AG10803 (cell line): ENCODE results near the gene ABCA5.

Experiments used
- DNase-seq: peaks from one replicate; pipeline ENCODE4 v3.0.0; 2010; ENCODE audit warnings: low read depth
- H3K4me3 ChIP-seq: 2 replicates; pipeline ENCODE4 v1.5.1; 2011; ENCODE audit warnings: mild to moderate bottlenecking, low read length, control low read depth
- TF ChIP-seq, protein P1 (sequence below): conservative IDR thresholded peaks from 2 replicates; pipeline ENCODE4 v1.5.1; 2011; ENCODE audit warnings: mild to moderate bottlenecking, low read length, control low read depth, inconsistent platforms

The ABCA5 gene

GRCh38 chr17:69239611-69240600 is 87.0 kb downstream of the ABCA5 start:
- no peak for DNase-seq
- no peak overlapping the region for H3K4me3 ChIP-seq
- TF ChIP-seq, protein P1, sequence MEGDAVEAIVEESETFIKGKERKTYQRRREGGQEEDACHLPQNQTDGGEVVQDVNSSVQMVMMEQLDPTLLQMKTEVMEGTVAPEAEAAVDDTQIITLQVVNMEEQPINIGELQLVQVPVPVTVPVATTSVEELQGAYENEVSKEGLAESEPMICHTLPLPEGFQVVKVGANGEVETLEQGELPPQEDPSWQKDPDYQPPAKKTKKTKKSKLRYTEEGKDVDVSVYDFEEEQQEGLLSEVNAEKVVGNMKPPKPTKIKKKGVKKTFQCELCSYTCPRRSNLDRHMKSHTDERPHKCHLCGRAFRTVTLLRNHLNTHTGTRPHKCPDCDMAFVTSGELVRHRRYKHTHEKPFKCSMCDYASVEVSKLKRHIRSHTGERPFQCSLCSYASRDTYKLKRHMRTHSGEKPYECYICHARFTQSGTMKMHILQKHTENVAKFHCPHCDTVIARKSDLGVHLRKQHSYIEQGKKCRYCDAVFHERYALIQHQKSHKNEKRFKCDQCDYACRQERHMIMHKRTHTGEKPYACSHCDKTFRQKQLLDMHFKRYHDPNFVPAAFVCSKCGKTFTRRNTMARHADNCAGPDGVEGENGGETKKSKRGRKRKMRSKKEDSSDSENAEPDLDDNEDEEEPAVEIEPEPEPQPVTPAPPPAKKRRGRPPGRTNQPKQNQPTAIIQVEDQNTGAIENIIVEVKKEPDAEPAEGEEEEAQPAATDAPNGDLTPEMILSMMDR: no peak

DNA sequence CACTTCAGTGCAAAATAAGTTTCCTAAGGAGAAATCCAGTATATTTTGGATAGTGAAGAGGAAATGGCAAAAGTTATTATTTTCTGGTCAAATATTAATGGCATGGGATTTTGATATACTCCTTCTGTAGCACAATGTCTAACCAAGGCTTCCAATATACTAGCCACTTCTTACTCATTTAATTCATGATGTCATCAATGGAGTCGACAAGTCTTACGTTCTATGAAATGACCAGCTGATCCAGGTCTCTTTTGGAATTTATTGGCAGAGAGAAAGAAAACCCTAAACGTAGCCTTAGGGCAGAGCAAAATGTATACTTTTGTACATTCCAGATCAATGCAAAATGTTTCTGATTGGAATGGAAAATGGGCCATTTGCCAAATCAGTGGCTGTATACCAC is 90.0 kb downstream of the ABCA5 start:
- no peak overlapping the region for H3K4me3 ChIP-seq
- DNase-seq: no peak
- TF ChIP-seq, protein P1: no peak

DNA sequence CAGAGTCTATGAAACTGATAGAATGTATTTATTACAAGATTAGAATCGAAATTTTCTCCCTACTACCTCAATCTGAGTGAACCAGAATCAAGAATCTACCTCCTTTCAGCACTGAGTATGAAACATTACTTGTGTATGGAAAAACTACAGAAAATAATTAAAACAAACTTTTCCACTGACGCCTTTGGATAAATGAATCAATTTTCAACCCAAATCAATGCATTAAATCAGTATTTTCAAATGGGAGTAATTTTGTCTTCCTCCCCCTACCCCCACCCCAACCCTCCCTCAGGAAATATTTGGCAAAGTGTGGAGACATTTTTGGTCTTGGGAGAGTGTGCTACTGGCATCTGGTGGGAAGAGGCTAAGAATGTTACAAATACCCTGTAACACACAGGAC is 90.5 kb downstream of the ABCA5 start:
- peak; percentile 29 for DNase-seq
- H3K4me3 ChIP-seq: no peak overlapping the region
- TF ChIP-seq, protein P1: no peak

DNA sequence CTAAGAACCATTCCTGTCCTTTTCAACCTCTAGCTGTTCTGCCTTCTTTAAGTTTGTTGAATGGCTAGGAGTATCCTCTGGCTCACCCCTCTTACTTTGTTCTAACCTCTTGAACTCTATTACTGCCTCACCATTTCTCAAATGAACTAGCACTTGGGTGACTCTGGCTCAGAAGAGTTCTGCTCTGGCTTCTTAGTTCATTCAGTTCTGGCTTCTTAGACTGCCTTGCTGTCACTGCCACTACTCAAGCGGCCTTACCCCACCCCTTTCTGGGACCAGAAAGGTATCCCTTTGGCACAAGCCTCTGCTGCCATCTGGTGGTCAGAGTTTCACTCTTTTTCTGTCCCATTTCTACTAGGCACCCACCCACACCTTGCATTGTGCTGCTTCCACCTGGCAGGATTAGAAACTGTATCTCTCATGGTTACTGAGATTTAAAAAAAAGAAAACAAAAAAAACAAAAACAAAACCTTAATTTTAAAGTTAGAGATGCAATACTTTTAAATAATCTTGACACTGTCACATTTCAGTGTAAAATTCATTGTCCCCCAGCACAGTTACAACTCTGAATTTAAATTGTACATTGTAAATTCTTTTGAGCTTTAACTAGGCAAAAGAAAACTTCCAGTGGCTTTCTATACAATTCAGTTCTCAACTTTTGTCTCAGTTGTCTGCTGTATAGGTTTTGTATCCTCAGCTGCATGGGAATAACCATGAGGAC is 91.4 kb downstream of the ABCA5 start:
- TF ChIP-seq, protein P1: peak; percentile 88
- no peak overlapping the region for H3K4me3 ChIP-seq

GRCh38 chr17:69232650-69233049 is 94.3 kb downstream of the ABCA5 start:
- TF ChIP-seq, protein P1: no peak
- DNase-seq: no peak
- no peak overlapping the region for H3K4me3 ChIP-seq

More for the DNA sequence above, 91.4 kb downstream of the ABCA5 start:
- peak; percentile 83 for DNase-seq

GRCh38 chr17:69231521-69231920 is 95.4 kb downstream of the ABCA5 start:
- TF ChIP-seq, protein P1: no peak
- no peak for DNase-seq
- no peak overlapping the region for H3K4me3 ChIP-seq

- H3K4me3 ChIP-seq: no peak overlapping the region
- DNase-seq: no peak
- TF ChIP-seq, protein P1: no peak
Measured at GRCh38 chr17:69230939-69231338, 96.0 kb downstream of the ABCA5 start.
